ENCODE results near the gene ACSF3.
A peak's percentile ranks its signal among the peaks of the same experiment; 100 is the strongest.

The ACSF3 gene

DNA sequence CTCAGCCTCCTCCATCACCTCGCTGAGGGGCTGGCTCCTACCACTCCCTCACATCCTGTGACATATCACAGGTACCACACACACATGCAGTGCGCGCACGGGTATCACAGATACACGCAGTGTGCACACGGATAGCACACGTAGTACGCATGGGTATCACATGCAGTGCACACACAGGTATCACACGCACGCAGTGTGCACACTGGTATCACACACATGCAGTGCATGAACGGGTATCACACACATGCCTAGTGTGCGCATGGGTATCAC lies 30.1 kb downstream of the ACSF3 start:
- H3K4me1 Mint-ChIP-seq = no peaks in the 10 kb centered on the region
- ATAC-seq (replicated peaks; ENCODE audit: extremely low read depth, poor library complexity, severe bottlenecking) = no peak
- DNase-seq (ENCODE audit: low spot score in 2 of 2) = no peak
- H3K27me3 Mint-ChIP-seq = no peaks in the 10 kb centered on the region
- no peak overlapping the region for H3K27ac Mint-ChIP-seq (ENCODE audit: low read depth)
- H3K36me3 Mint-ChIP-seq (ENCODE audit: insufficient read depth) = peaks cover 12% of the 10 kb centered on the region
- no peaks in the 10 kb centered on the region for H3K9me3 Mint-ChIP-seq
- H3K4me3 Mint-ChIP-seq = no peak overlapping the region

DNA sequence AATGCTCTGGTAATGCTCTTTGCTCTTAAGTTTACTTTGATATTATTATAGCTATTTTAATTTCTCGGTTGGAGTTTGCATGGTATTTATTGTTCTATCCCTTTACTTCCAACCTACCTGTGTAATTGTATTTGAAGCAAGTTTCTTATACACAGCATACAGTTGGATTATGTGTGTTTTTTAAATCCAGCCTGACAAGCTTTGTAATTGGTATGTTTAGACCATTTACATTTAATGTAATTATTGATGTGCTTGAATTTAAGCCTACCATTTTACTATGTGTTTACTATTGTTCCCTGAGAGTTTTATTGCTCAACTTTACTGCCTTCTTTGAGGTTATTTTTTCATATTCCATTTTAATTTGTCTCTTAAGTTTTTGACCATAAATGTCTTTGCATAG lies 35.7 kb downstream of the ACSF3 start:
- H3K27me3 Mint-ChIP-seq = no peaks in the 10 kb centered on the region
- H3K9me3 Mint-ChIP-seq = no peaks in the 10 kb centered on the region
- ATAC-seq (replicated peaks; ENCODE audit: extremely low read depth, poor library complexity, severe bottlenecking) (no peak), DNase-seq (ENCODE audit: low spot score in 2 of 2) (no peak)
- H3K4me1 Mint-ChIP-seq = peaks cover 5% of the 10 kb centered on the region
- peak overlapping the region; percentile 50 for H3K27ac Mint-ChIP-seq (ENCODE audit: low read depth)
- no peak overlapping the region for H3K4me3 Mint-ChIP-seq
- peaks cover 10% of the 10 kb centered on the region for H3K36me3 Mint-ChIP-seq (ENCODE audit: insufficient read depth)

DNA sequence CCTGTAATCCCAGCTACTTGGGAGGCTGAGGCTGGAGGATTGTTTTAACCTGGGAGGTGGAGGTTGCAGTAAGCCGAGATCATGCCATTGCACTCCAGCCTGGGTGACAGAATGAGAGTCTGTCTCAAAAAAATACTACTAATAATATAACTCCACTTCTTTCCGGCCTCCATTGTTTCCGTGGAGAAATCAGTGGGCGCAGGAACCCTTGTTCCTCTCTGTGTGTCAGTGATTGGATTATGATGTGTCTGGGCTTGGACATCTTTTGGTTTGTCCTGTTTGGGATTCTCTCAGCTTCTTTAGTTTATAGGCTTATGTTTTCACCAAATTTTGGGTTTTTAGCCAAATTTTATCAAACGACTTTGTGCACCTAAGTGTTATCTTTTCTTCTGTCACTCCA lies 36.8 kb downstream of the ACSF3 start:
- no peak for ATAC-seq (replicated peaks; ENCODE audit: extremely low read depth, poor library complexity, severe bottlenecking)
- H3K27ac Mint-ChIP-seq (ENCODE audit: low read depth) = no peak overlapping the region
- H3K36me3 Mint-ChIP-seq (ENCODE audit: insufficient read depth) = peaks cover 14% of the 10 kb centered on the region
- DNase-seq (ENCODE audit: low spot score in 2 of 2) = no peak
- peaks cover 5% of the 10 kb centered on the region for H3K4me1 Mint-ChIP-seq
- H3K27me3 Mint-ChIP-seq = no peaks in the 10 kb centered on the region
- H3K4me3 Mint-ChIP-seq = no peak overlapping the region
- no peaks in the 10 kb centered on the region for H3K9me3 Mint-ChIP-seq

DNA sequence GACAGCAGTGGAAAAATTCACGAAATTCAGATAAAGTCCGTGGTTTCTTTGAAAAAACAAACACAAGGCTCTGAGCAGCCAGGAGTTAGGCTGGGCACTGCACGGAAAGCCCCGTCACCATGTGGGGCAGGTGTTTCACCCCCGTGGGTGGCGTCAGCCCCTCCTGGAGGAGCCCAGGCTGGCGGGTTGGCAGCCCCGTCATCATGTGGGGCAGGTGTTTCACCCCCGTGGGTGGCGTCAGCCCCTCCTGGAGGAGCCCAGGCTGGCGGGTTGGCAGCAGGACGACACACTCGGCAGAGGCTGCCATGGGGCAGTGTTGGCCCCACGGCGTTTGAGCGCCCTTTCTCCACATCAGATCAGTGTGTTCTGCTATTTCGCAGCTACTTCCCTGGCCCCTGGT lies 38.1 kb downstream of the ACSF3 start:
- no peaks in the 10 kb centered on the region for H3K9me3 Mint-ChIP-seq
- ATAC-seq (replicated peaks; ENCODE audit: extremely low read depth, poor library complexity, severe bottlenecking) (no peak), DNase-seq (ENCODE audit: low spot score in 2 of 2) (no peak)
- H3K27me3 Mint-ChIP-seq = no peaks in the 10 kb centered on the region
- peaks cover 5% of the 10 kb centered on the region for H3K4me1 Mint-ChIP-seq
- peaks cover 17% of the 10 kb centered on the region for H3K36me3 Mint-ChIP-seq (ENCODE audit: insufficient read depth)
- no peak overlapping the region for H3K4me3 Mint-ChIP-seq
- H3K27ac Mint-ChIP-seq (ENCODE audit: low read depth) = no peak overlapping the region

DNA sequence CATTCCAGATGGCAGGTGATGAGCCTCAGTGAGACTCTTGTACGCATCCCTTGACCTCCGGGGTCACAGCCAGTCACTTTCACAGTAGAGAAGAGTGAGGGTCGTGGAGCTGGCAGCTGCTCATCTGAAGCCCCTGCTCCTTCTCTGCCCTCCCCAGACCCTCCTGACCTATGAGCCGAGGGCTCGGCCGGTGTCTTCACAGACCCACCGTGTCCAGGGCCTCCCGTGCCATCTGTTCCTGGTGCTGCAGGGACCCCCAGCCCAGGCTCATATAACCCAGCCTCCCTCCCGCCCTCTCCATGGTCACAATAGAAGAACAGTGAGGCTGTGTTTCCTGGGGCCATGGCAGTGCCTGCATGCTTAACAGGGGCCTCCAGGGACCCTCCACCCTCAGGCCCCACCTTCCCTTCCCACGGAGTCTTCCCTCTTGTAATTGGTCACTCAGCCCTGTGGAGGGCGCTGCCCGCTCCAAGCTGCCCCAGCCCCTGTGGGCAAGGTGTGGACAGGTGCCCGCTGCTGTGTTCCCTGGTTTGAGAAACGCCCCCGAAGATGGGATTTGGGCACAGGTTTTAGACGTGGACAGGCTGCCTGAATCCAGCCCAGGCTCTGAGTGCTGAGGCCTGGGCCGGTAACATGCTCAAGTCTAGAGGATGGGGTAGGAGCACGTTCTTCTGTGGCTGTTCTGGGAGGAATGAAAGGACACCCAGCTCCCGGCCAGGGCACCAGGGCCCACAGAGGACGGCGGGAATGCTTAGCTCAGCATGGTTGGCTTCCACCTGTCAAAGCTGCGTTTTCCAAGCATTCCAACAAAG lies 38.7 kb downstream of the ACSF3 start:
- H3K27me3 Mint-ChIP-seq = no peaks in the 10 kb centered on the region
- H3K36me3 Mint-ChIP-seq (ENCODE audit: insufficient read depth) = peaks cover 18% of the 10 kb centered on the region
- DNase-seq (ENCODE audit: low spot score in 2 of 2) (no peak), ATAC-seq (replicated peaks; ENCODE audit: extremely low read depth, poor library complexity, severe bottlenecking) (no peak)
- H3K27ac Mint-ChIP-seq (ENCODE audit: low read depth) = no peak overlapping the region
- no peak overlapping the region for H3K4me3 Mint-ChIP-seq
- no peaks in the 10 kb centered on the region for H3K9me3 Mint-ChIP-seq
- H3K4me1 Mint-ChIP-seq = peaks cover 5% of the 10 kb centered on the region

DNA sequence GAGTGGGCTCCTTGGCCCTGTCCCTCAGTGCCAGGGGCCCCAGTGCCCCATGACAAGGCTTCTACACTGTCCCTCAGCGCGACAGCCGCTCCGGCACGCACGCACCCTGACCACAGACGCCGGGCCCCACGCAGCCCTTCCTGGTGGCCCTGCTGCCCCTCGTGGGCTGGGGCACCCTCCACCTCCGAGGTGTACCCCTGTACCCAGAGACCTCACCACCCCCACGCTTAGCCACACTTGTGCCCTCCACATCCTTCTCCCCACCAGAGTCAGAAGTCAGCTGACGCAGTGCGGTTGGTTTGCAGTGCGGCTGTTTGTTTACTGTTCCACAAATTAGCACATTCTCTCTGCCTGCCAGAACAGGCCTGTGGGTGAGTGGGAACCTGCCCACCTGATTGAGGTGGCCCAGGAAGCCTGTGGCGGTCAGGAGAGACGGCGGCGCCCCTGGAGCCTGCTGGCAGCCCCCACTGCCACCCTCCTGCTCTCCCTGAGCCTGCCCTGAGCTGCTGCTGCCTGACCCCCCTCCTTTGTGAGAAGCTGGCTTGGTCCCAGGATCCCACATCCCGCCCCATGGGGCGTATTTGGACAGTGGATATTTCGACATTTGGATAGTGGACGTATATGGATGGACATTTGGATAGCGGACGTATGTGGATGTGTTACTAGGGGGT lies 39.9 kb downstream of the ACSF3 start:
- Mint-ChIP-seq H3K27ac (ENCODE audit: low read depth) (no peak overlapping the region), H3K27me3 (no peaks in the 10 kb centered on the region), H3K36me3 (ENCODE audit: insufficient read depth) (peaks cover 17% of the 10 kb centered on the region), H3K4me1 (peaks cover 5% of the 10 kb centered on the region), H3K9me3 (no peaks in the 10 kb centered on the region), H3K4me3 (no peak overlapping the region)
- ATAC-seq (replicated peaks; ENCODE audit: extremely low read depth, poor library complexity, severe bottlenecking) (no peak), DNase-seq (ENCODE audit: low spot score in 2 of 2) (no peak)

DNA sequence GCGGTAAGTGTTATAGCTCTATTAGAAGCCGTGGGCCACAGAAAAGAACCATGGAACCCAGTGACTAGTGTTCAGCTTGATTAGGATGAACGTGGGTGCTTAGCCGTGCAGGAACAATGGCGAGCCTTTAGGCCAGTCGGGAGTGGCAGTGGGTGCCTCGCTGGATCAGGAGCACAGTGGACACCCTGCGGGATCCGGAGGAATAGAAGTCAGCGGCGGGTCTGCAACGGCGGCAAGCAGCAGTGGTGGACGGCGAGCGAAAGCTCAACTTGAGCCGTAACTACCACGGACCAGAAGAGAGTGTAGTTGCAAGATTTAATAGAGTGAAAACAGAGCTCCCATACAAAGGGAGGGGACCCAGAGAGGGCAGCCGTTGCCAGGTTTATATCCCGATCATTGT lies 40.6 kb downstream of the ACSF3 start:
- no peaks in the 10 kb centered on the region for H3K27me3 Mint-ChIP-seq
- H3K4me1 Mint-ChIP-seq = peaks cover 5% of the 10 kb centered on the region
- H3K36me3 Mint-ChIP-seq (ENCODE audit: insufficient read depth) = peaks cover 18% of the 10 kb centered on the region
- H3K4me3 Mint-ChIP-seq = no peak overlapping the region
- ATAC-seq (replicated peaks; ENCODE audit: extremely low read depth, poor library complexity, severe bottlenecking) (no peak), DNase-seq (ENCODE audit: low spot score in 2 of 2) (no peak)
- H3K9me3 Mint-ChIP-seq = no peaks in the 10 kb centered on the region
- H3K27ac Mint-ChIP-seq (ENCODE audit: low read depth) = no peak overlapping the region

DNA sequence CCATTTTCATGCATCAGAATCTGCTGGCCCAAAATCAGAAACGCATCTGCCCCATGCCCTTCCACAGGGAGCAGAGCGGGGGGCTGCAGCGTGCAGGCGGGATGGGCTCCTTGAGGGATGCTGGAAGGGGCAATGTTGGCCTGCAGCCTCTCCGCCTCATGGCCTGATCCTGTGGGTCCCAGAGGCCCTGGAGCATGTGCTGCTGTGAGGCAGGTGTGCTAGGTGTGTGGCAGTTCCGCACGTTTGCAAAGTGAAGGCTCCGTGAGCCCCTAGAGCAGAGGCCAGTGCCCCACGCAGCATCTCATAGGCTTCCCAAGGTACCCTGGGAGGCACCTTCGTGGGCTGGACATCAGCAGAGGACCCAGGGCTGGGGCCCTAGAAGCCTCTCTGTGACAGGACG lies 41.5 kb downstream of the ACSF3 start:
- Mint-ChIP-seq H3K27me3 (no peaks in the 10 kb centered on the region), H3K4me3 (no peak overlapping the region), H3K4me1 (peaks cover 5% of the 10 kb centered on the region), H3K36me3 (ENCODE audit: insufficient read depth) (peaks cover 20% of the 10 kb centered on the region), H3K9me3 (no peaks in the 10 kb centered on the region), H3K27ac (ENCODE audit: low read depth) (no peak overlapping the region)
- no peak for ATAC-seq (replicated peaks; ENCODE audit: extremely low read depth, poor library complexity, severe bottlenecking)
- DNase-seq (ENCODE audit: low spot score in 2 of 2) = no peak

DNA sequence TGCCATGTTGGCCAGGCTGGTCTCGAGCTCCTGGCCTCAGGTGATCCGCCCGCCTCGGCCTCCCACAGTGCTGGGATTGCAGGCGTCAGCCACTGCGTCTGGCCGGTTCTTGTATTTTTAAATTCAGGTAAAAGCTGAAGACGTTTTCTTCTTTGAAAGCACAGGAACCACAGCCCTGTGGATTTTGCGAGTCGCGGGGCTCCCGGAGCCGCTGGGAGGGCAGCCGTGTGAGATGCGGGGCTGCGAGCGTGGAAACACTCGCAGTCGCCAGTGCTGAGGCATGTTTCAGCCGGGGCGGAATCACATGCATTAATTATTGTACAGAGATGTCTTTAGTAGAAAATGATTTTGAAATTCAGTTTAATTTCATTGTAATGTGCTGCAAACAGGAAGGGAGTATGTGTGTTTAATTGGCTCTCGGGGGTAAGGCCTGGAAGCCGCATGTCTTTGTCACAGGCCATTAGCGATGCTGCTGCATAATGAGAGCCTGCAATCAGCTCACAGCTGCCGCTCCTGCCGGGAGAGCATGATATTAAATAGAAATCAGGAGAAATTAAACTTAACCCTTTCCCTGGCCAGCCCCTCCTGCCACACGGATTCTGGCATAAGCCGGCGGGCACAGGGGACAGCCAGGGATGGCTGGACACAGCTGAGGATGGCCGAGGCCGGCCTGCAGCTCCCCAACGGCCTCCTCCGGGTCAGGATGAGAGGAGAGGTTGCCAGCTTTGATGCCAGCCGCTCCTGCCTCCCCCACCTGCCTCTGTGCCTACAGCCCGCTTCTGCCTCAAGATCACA lies 42.5 kb downstream of the ACSF3 start:
- Mint-ChIP-seq H3K27me3 (no peaks in the 10 kb centered on the region), H3K36me3 (ENCODE audit: insufficient read depth) (peaks cover 18% of the 10 kb centered on the region), H3K4me1 (peaks cover 5% of the 10 kb centered on the region), H3K4me3 (no peak overlapping the region), H3K9me3 (no peaks in the 10 kb centered on the region), H3K27ac (ENCODE audit: low read depth) (peak overlapping the region; percentile 46)
- DNase-seq (ENCODE audit: low spot score in 2 of 2) = no peak
- ATAC-seq (replicated peaks; ENCODE audit: extremely low read depth, poor library complexity, severe bottlenecking) = no peak

DNA sequence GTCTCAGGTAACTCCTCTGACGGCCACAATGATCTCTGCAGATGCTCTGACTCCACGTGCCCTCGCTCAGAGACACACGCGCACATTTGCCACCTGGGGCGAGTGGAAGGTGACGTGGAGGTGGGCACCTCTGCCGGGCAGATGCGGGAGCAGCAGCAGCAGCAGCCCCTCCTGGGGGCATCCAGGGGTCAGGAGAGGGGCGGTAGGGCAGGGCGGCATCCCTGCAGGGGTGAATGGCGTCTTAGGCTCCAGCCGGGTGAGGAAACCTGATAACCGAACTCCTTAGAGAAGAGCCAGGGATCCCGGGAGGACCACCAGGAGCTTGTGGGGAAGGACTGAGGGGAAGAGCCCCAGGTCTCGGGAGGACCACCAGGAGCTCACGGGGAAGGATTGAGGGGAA lies 43.3 kb downstream of the ACSF3 start:
- H3K36me3 Mint-ChIP-seq (ENCODE audit: insufficient read depth) = peaks cover 19% of the 10 kb centered on the region
- ATAC-seq (replicated peaks; ENCODE audit: extremely low read depth, poor library complexity, severe bottlenecking) (no peak), DNase-seq (ENCODE audit: low spot score in 2 of 2) (no peak)
- H3K4me1 Mint-ChIP-seq = no peaks in the 10 kb centered on the region
- no peak overlapping the region for H3K27ac Mint-ChIP-seq (ENCODE audit: low read depth)
- H3K27me3 Mint-ChIP-seq = no peaks in the 10 kb centered on the region
- H3K9me3 Mint-ChIP-seq = no peaks in the 10 kb centered on the region
- no peak overlapping the region for H3K4me3 Mint-ChIP-seq

DNA sequence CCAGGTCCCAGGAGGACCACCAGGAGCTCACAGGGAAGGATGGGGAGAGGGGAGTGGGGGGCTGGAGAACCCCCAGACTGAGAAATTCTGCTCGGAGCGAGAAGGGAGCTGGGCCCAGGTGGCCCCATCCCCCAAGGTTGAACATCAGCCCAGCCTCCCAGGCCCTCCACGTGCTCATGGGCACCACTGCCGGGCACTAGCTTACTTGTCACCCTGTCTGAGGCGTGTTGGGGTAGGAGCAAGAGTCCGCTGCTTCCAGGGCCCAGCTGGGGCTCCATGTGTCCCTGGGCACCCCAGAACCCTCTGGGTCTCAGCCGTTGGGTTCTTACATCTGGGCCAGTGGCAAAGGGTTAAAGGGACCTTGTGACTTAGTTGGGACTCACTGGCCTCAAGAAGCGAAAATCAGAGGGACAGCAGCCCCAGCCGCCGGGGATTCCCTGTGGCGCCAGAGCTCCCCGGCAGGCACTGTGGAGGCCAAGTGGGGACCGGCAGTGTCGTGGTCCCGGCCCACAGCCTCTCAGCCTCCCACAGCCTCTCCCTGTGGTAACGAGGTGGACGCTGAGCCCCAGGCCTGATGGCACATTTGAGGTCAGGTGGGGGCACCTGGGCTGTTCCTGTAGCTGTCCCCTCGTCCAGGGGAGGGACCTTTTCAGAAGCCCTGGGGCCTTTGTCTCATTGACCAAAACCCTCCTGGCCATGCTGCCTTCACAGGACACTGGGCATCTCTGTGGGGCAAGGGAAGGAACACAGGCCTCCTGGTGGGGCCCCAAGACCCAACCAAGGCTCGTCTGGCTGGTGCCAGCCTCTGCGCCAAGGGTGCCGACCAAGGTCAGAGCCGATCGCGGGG lies 44.2 kb downstream of the ACSF3 start:
- Mint-ChIP-seq H3K4me3 (no peak overlapping the region), H3K36me3 (ENCODE audit: insufficient read depth) (peaks cover 19% of the 10 kb centered on the region), H3K27me3 (no peaks in the 10 kb centered on the region), H3K27ac (ENCODE audit: low read depth) (no peak overlapping the region), H3K9me3 (no peaks in the 10 kb centered on the region), H3K4me1 (no peaks in the 10 kb centered on the region)
- DNase-seq (ENCODE audit: low spot score in 2 of 2) (no peak), ATAC-seq (replicated peaks; ENCODE audit: extremely low read depth, poor library complexity, severe bottlenecking) (no peak)

DNA sequence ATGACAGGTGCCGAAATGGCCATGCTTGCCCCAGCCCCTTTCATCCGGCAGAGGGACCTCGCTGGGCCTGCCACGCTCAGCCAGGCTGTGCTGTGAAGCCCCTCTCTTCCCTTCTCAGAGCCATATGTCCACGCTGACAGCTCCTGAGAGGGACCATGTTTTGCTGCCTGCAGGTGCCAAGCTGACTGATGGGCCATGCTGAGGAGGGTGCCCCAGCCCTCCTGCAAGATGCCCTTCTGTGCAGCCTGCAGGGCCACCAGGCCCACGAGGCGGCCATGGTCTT lies 44.8 kb downstream of the ACSF3 start:
- H3K36me3 Mint-ChIP-seq (ENCODE audit: insufficient read depth) = peaks cover 18% of the 10 kb centered on the region
- no peak overlapping the region for H3K4me3 Mint-ChIP-seq
- ATAC-seq (replicated peaks; ENCODE audit: extremely low read depth, poor library complexity, severe bottlenecking) = no peak
- DNase-seq (ENCODE audit: low spot score in 2 of 2) = no peak
- no peaks in the 10 kb centered on the region for H3K27me3 Mint-ChIP-seq
- no peak overlapping the region for H3K27ac Mint-ChIP-seq (ENCODE audit: low read depth)
- no peaks in the 10 kb centered on the region for H3K9me3 Mint-ChIP-seq
- H3K4me1 Mint-ChIP-seq = no peaks in the 10 kb centered on the region
